C4-2B (cell line): ENCODE results near the gene NAPA.

Source experiments
- ZFX ChIP-seq: fragments of 450-650 bp; IDR thresholded peaks from 2 replicates; pipeline ENCODE4 v1.6.1; 2017
- TF ChIP-seq, protein P1 (sequence below): fragments of 450-650 bp; conservative IDR thresholded peaks from 2 replicates; pipeline ENCODE4 v1.5.1; 2017; ENCODE audit warnings: mild to moderate bottlenecking

DNA sequence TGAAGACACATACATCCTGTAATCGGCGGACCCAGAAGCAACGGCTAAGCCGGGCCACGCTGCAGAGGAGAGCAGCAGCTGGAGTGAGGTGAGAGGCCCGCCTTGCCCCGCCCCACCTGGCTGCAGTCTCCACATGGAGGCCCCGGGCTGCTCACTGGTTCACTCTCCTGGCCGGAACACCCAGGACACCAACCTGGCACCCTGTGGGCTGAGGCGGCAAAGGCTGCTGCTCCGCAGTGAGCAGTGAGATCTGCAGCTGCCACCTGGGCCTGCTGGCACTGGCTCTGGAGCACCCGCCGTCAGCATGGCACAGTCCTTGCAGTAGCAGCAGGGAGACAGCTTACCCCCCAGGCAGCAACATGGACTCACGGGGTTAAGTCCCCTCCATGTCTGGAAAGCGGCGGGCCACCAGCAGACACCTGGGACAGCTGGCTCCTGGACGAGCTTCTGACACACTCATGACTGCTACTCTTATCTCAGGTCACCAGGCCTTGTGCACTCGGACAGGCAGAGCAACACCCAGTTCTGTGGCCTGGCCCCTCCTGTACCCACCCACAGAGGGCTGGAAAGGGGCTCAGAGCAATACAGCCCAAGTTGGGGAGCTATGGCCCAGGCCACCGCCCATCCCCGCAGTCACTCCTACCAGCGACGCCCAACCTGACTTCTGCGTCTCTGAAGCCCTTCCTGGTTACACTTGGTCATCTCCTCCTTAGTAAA is 17.7 kb downstream of the NAPA start:
- TF ChIP-seq, protein P1, sequence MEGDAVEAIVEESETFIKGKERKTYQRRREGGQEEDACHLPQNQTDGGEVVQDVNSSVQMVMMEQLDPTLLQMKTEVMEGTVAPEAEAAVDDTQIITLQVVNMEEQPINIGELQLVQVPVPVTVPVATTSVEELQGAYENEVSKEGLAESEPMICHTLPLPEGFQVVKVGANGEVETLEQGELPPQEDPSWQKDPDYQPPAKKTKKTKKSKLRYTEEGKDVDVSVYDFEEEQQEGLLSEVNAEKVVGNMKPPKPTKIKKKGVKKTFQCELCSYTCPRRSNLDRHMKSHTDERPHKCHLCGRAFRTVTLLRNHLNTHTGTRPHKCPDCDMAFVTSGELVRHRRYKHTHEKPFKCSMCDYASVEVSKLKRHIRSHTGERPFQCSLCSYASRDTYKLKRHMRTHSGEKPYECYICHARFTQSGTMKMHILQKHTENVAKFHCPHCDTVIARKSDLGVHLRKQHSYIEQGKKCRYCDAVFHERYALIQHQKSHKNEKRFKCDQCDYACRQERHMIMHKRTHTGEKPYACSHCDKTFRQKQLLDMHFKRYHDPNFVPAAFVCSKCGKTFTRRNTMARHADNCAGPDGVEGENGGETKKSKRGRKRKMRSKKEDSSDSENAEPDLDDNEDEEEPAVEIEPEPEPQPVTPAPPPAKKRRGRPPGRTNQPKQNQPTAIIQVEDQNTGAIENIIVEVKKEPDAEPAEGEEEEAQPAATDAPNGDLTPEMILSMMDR = no peak
- no peak for TF ChIP-seq ZFX
